NCI-H748 (cell line): ENCODE results near the gene RPS6KC1.
A peak's percentile ranks its signal among the peaks of the same experiment; 100 is the strongest.
"Not testable (repeated sequence)": the region's sequence is repeated elsewhere in the genome, so short reads cannot be mapped to it uniquely, and the experiment has no call there.

ENCODE experiments used
- DNase-seq: peaks from one replicate; lab custom pipeline; 2025; ENCODE audit not compliant: unreplicated experiment; lab: John Stamatoyannopoulos, UW

The RPS6KC1 gene

GRCh38 chr1:213103377-213104306 is 52.6 kb downstream of the RPS6KC1 start:
- no peak for DNase-seq

- no peak for DNase-seq
Measured at GRCh38 chr1:213104604-213105003, 53.6 kb downstream of the RPS6KC1 start.

- no peak for DNase-seq
Measured at GRCh38 chr1:213106298-213106697, 55.3 kb downstream of the RPS6KC1 start.

GRCh38 chr1:213107613-213108012 is 56.6 kb downstream of the RPS6KC1 start:
- DNase-seq = no peak

GRCh38 chr1:213110349-213111300 is 59.6 kb downstream of the RPS6KC1 start:
- peak; percentile 2 for DNase-seq

GRCh38 chr1:213111502-213111901 is 60.5 kb downstream of the RPS6KC1 start:
- DNase-seq = no peak

- not testable (repeated sequence) for DNase-seq
Measured at GRCh38 chr1:213112723-213113122, 61.7 kb downstream of the RPS6KC1 start.

- not testable (repeated sequence) for DNase-seq
Measured at GRCh38 chr1:213117699-213118180, 66.7 kb downstream of the RPS6KC1 start.

GRCh38 chr1:213119794-213120193 is 68.8 kb downstream of the RPS6KC1 start:
- DNase-seq = no peak

- no peak for DNase-seq
Measured at GRCh38 chr1:213120386-213120785, 69.3 kb downstream of the RPS6KC1 start.

- DNase-seq = no peak
Measured at GRCh38 chr1:213120961-213121360, 69.9 kb downstream of the RPS6KC1 start.

- peak; percentile 55 for DNase-seq
Measured at GRCh38 chr1:213122514-213122929, 71.5 kb downstream of the RPS6KC1 start.

GRCh38 chr1:213123087-213123486 is 72.0 kb downstream of the RPS6KC1 start:
- no peak for DNase-seq

GRCh38 chr1:213123536-213123935 is 72.5 kb downstream of the RPS6KC1 start:
- DNase-seq = no peak

GRCh38 chr1:213124590-213124989 is 73.5 kb downstream of the RPS6KC1 start:
- no peak for DNase-seq

- no peak for DNase-seq
Measured at GRCh38 chr1:213125643-213126042, 74.6 kb downstream of the RPS6KC1 start.

- no peak for DNase-seq
Measured at GRCh38 chr1:213127074-213127473, 76.0 kb downstream of the RPS6KC1 start.

GRCh38 chr1:213131851-213132655 is 81.0 kb downstream of the RPS6KC1 start:
- peak; percentile 25 for DNase-seq

- DNase-seq = peak; percentile 9
Measured at GRCh38 chr1:213135572-213135971, 84.5 kb downstream of the RPS6KC1 start.

GRCh38 chr1:213136190-213136917 is 85.3 kb downstream of the RPS6KC1 start:
- peak; percentile 4 for DNase-seq
